HCT116 (cell line): ENCODE data around the gene SPHK1. TPM values are rescaled to one million over a fixed set of nuclear protein-coding genes. Genes with fewer than 3 reads are reported as not detected.

ENCODE experiments used
- ATAC-seq: fragments of 200-7000 bp; cut with Tn5 transposase; 2 replicates; pipeline ENCODE4 v1.9.1; 2020; ENCODE audit warnings: mild to moderate bottlenecking, moderate library complexity
- BruUV-seq: library from RNA; stranded (reverse); fragments of 400-500 nt; replicated peaks from 2 replicates; lab custom pipeline; 2021; lab: Mats Ljungman, UMichigan
- CTCF ChIA-PET: fragments of 300-600 bp; sonication (Branson Sonifier 250); formaldehyde crosslinking; loops from one replicate; lab custom pipeline; 2021; ENCODE audit warnings: antibody characterized with exemption; lab: Charles Lee
- POLR2A ChIA-PET: fragments of 300-600, 350-600 bp; sonication (Branson Sonifier 250); formaldehyde crosslinking; loops from one replicate; lab custom pipeline; 2021; ENCODE audit warnings: antibody characterized with exemption; lab: Charles Lee
- RAD21 ChIA-PET, 2 experiments: fragments of 300-600 bp; sonication (Branson Sonifier 250); formaldehyde crosslinking; loops; one replicate each; lab custom pipeline; 2023; ENCODE audit warnings: low total read pairs in 2 of 2; ENCODE audit not compliant: uncharacterized antibody in 2 of 2, unreplicated experiment in 2 of 2, low non-redundant PET in 1 of 2; lab: Charles Lee
- DNase-seq: peaks from one replicate; pipeline ENCODE4 v3.0.0-alpha.2; 2010; ENCODE audit warnings: low read depth, low spot score
- H2AFZ ChIP-seq: fragments of 200-600 bp; shearing (Covaris generic), sonication (generic); 2 replicates; pipeline ENCODE4 v1.6.1; 2017; ENCODE audit warnings: low read depth, mixed run types, mixed read lengths, antibody characterized with exemption, low read length; ENCODE audit not compliant: poor library complexity, severe bottlenecking
- H3K27ac ChIP-seq: 2 replicates; pipeline ENCODE4 v1.5.1; 2012; ENCODE audit warnings: low read depth, low read length
- H3K27me3 ChIP-seq: fragments of 200-600 bp; sonication (generic); 2 replicates; pipeline ENCODE4 v1.6.1; 2016; ENCODE audit warnings: mixed run types, low read length, mixed read lengths; ENCODE audit not compliant: insufficient read depth
- H3K36me3 ChIP-seq, 2 experiments: fragments of 200-500 bp in 1 of 2; fragments of 200-600 bp in 1 of 2; sonication (Bioruptor generic) in 1 of 2; sonication (generic) in 1 of 2; 2 replicates each; pipeline versions ENCODE4 v1.5.1 to v1.6.1; 2014 to 2016; ENCODE audit warnings: low read length in 2 of 2, inconsistent platforms in 1 of 2, mixed read lengths in 1 of 2, mixed run types in 1 of 2; ENCODE audit not compliant: insufficient read depth in 2 of 2, control insufficient read depth in 1 of 2
- H3K4me1 ChIP-seq, 2 experiments: fragments of 200-600 bp in 1 of 2; sonication (generic) in 1 of 2; 2 replicates each; pipeline versions ENCODE4 v1.5.1 to v1.6.1; 2012 to 2017; ENCODE audit warnings: low read length in 2 of 2, inconsistent platforms in 1 of 2, mild to moderate bottlenecking in 1 of 2, mixed read lengths in 1 of 2, mixed run types in 1 of 2, moderate library complexity in 1 of 2; ENCODE audit not compliant: insufficient read depth in 2 of 2, control insufficient read depth in 1 of 2
- H3K4me2 ChIP-seq: fragments of 200-600 bp; sonication (generic); 2 replicates; pipeline ENCODE4 v1.6.1; 2017; ENCODE audit warnings: mixed run types, low read length, mixed read lengths
- H3K4me3 ChIP-seq, 2 experiments: fragments of 200-600 bp in 1 of 2; sonication (generic) in 1 of 2; replicated peaks in 1 of 2; 2 replicates each; pipeline ENCODE4 v1.5.1; 2011 to 2016; ENCODE audit warnings: low read length in 2 of 2, control low read depth in 1 of 2, low read depth in 1 of 2, mild to moderate bottlenecking in 1 of 2, mixed read lengths in 1 of 2, mixed run types in 1 of 2
- H3K79me2 ChIP-seq: fragments of 200-600 bp; sonication (generic); 2 replicates; pipeline ENCODE4 v1.6.1; 2017; ENCODE audit warnings: mild to moderate bottlenecking, mixed run types, low read length, moderate library complexity, mixed read lengths; ENCODE audit not compliant: insufficient read depth
- H3K9ac ChIP-seq: fragments of 200-600 bp; sonication (generic); 2 replicates; pipeline ENCODE4 v1.6.1; 2016; ENCODE audit warnings: low read length, mixed read lengths
- H3K9me2 ChIP-seq: fragments of 200-600 bp; sonication (generic), shearing (Covaris generic); 2 replicates; pipeline ENCODE4 v1.6.1; 2017; ENCODE audit warnings: mixed run types, mild to moderate bottlenecking, moderate library complexity; ENCODE audit not compliant: insufficient read depth
- H3K9me3 ChIP-seq, 2 experiments: fragments of 200-500 bp in 1 of 2; fragments of 200-600 bp in 1 of 2; sonication (Bioruptor generic) in 1 of 2; sonication (generic) in 1 of 2; 2 replicates each; pipeline ENCODE4 v1.6.1; 2014 to 2017; ENCODE audit warnings: low read length in 2 of 2, mixed read lengths in 2 of 2, inconsistent platforms in 1 of 2, low read depth in 1 of 2, mild to moderate bottlenecking in 1 of 2, mixed run types in 1 of 2, moderate library complexity in 1 of 2; ENCODE audit not compliant: control insufficient read depth in 1 of 2, insufficient read depth in 1 of 2
- H4K20me1 ChIP-seq: fragments of 200-600 bp; sonication (generic), shearing (Covaris generic); 2 replicates; pipeline ENCODE4 v1.6.1; 2017; ENCODE audit warnings: mixed run types, mild to moderate bottlenecking, moderate library complexity; ENCODE audit not compliant: insufficient read depth
- CTCF ChIP-seq, 3 experiments: fragments of 200-600 bp in 1 of 3; sonication (generic) in 1 of 3; IDR thresholded peaks in 2 of 3; conservative IDR thresholded peaks in 1 of 3; 2 replicates each; pipeline ENCODE4 v1.5.1; 2012 to 2017; ENCODE audit warnings: low read depth in 2 of 3, low read length in 2 of 3, antibody characterized with exemption in 1 of 3, borderline replicate concordance in 1 of 3, control low read depth in 1 of 3, mild to moderate bottlenecking in 1 of 3, mixed read lengths in 1 of 3, mixed run types in 1 of 3, moderate library complexity in 1 of 3; ENCODE audit not compliant: insufficient read depth in 1 of 3
- RAD21 ChIP-seq: IDR thresholded peaks from 2 replicates; pipeline ENCODE4 v1.6.1; 2012; ENCODE audit warnings: low read depth, mild to moderate bottlenecking
- intact Hi-C: fragments of 100-400 bp; cut with micrococcal nuclease; formaldehyde crosslinking; loops from 2 replicates; pipeline ENCODE4 v1.10.0; 2022
- total RNA-seq: library from RNA; stranded (reverse); gene quantifications from one replicate; pipeline ENCODE4 v1.2.1, GENCODE V29; 2021; ENCODE audit not compliant: unreplicated experiment
- TF ChIP-seq, protein P1 (sequence below): IDR thresholded peaks from 2 replicates; pipeline ENCODE4 v1.6.1; 2012; ENCODE audit warnings: low read depth

The SPHK1 gene
- total RNA-seq, 1 experiment from 2014 or later = 4.6 TPM

GRCh38 chr17:76365256-76365903, 19.0 kb upstream of the SPHK1 start:
- Histone ChIP-seq H3K79me2 (no peaks in the 10 kb centered on the region), H4K20me1 (no peaks in the 10 kb centered on the region), H3K9me3 (no peaks in the 10 kb centered on the region), H3K4me2 (peak overlapping the region; percentile 47), H3K4me1 (peaks cover 10 to 16% of the 10 kb centered on the region in 2 experiments; a peak in 3 of 4 replicates), H3K27ac (no peak overlapping the region), H3K27me3 (no peaks in the 10 kb centered on the region), H3K9me2 (no peaks in the 10 kb centered on the region), H3K36me3 (no peaks in the 10 kb centered on the region), H3K9ac (no peak overlapping the region), H2AFZ (peak overlapping the region; percentile 83), H3K4me3 (no peak overlapping the region; a peak in 1 of 4 replicates)
- peak; percentile 57 for DNase-seq
- CTCF ChIA-PET = interaction anchor here (0.5 to 3.5 kb wide), 24 partner anchors 8 to 258 kb away, joined by 3 to 64 read pairs (median 5); partner anchors contain the start of genes PRPSAP1 and SPHK1
- POLR2A ChIA-PET = interaction anchor here (0.5 to 5.0 kb wide), 8 partner anchors 10 to 1608 kb away, joined by 3 to 26 read pairs (median 3); partner anchors contain the start of gene PRPSAP1
- intact Hi-C loops = loop anchor here (1.0 kb wide), 1 partner anchor 18 kb away; no protein-coding TSS in a partner anchor
- TF ChIP-seq RAD21 = peak; percentile 73
- TF ChIP-seq CTCF (IDR thresholded peaks at IDR 0.05 in 2 of 3, conservative IDR thresholded peaks at IDR 0.05 in 1 of 3; ENCODE audit: borderline replicate concordance in 1 of 3, insufficient read depth in 1 of 3, low read depth in 2 of 3, low read length in 2 of 3) = peak; percentile 80 to 81 (median 80)
- TF ChIP-seq, protein P1, sequence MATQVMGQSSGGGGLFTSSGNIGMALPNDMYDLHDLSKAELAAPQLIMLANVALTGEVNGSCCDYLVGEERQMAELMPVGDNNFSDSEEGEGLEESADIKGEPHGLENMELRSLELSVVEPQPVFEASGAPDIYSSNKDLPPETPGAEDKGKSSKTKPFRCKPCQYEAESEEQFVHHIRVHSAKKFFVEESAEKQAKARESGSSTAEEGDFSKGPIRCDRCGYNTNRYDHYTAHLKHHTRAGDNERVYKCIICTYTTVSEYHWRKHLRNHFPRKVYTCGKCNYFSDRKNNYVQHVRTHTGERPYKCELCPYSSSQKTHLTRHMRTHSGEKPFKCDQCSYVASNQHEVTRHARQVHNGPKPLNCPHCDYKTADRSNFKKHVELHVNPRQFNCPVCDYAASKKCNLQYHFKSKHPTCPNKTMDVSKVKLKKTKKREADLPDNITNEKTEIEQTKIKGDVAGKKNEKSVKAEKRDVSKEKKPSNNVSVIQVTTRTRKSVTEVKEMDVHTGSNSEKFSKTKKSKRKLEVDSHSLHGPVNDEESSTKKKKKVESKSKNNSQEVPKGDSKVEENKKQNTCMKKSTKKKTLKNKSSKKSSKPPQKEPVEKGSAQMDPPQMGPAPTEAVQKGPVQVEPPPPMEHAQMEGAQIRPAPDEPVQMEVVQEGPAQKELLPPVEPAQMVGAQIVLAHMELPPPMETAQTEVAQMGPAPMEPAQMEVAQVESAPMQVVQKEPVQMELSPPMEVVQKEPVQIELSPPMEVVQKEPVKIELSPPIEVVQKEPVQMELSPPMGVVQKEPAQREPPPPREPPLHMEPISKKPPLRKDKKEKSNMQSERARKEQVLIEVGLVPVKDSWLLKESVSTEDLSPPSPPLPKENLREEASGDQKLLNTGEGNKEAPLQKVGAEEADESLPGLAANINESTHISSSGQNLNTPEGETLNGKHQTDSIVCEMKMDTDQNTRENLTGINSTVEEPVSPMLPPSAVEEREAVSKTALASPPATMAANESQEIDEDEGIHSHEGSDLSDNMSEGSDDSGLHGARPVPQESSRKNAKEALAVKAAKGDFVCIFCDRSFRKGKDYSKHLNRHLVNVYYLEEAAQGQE = no peak
- RAD21 ChIA-PET = interaction anchor here (0.9 to 2.4 kb wide), 7 partner anchors 15 to 93 kb away, joined by 3 to 9 read pairs (median 3); partner anchors contain the start of gene SPHK1 (in 2 of the 2)
- peak; percentile 93 for ATAC-seq
- BruUV-seq = no TSS peak
